ENCODE data around the gene RPS17.

Gene RPS17

DNA sequence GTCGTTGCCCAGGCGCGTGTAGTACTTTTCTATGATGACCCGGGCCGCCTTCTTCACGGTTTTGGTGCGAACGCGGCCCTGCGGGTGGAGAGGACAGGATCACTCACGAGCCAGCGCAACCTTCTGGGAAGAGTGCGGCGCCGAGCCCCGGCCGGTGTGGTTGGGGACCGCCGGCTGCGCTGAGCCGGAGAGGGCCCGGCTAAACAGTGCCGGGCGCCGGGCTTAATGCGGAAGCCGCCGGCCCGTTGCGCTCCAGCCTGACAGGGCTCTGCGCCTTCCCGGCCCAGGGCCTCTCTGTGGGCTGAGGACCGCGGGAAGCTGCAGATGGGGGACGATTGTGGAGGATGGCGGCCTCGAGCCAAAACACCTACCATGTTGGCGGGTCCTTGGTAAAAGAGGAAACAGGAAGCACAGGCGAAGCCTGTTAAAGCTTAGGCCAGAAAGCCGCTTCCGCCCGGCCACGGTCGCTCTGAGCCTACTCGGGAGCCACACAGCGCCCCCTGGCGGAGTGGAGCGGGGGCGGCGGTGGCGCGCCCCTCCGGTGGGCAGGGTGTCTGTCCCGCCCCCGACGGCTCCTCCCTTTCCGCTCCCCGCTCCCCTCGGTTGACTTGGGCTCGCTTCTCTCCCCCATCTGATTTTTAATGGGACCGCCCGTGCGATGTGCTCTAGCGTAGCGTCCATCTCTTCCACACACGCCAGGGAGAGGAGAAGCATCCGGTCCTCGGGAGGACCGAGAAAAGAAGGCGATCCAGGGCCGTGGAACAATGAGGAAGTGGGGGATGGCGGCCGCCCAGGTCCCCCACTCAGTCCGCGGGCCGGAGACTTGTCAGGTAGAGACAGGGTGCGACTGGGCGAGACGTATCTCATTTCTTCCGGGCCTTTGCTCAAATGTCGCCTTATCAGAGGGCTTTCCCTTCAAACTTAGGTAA lies at the start of gene RPS17:
Gene RPS17 (minus strand): TSS at position 403 of the 929 bp plus-strand sequence. CDS start 29 bp downstream, at position 374.
- FAIRE-seq (no peak), DNase-seq (ENCODE audit: low spot score) (peak; percentile 99)

- FAIRE-seq (no peak), DNase-seq (ENCODE audit: low spot score) (no peak)
Measured at GRCh38 chr15:82587805-82588204, 47.5 kb upstream of the RPS17 start.

DNA sequence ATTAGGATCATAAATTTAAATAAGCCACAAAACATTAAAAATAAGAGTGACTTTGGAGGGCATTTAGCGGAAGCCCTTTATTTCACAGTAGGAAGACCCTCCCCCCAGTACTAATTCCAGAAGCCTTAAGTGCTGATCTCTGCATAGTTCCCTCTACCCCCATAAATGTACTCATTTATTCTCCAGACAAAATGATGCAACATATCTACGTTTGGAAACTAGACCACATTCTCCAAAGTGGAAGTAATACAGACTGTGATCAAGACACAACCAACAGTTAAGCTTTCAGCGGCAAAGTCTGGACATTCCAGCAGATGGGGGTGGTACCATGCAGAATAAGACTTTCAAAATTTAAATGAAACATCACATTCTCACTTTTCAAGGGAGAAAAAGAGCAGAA lies 44.8 kb upstream of the RPS17 start:
- peak; percentile 47 for DNase-seq (ENCODE audit: low spot score)
- FAIRE-seq, result no peak

- DNase-seq (ENCODE audit: low spot score) (no peak), FAIRE-seq (no peak)
Measured at GRCh38 chr15:82580713-82581112, 40.5 kb upstream of the RPS17 start.

- FAIRE-seq (no peak), DNase-seq (ENCODE audit: low spot score) (no peak)
Measured at GRCh38 chr15:82575335-82575734, 35.1 kb upstream of the RPS17 start.

- DNase-seq (ENCODE audit: low spot score) (no peak), FAIRE-seq (no peak)
Measured at GRCh38 chr15:82572986-82573385, 32.7 kb upstream of the RPS17 start.

DNA sequence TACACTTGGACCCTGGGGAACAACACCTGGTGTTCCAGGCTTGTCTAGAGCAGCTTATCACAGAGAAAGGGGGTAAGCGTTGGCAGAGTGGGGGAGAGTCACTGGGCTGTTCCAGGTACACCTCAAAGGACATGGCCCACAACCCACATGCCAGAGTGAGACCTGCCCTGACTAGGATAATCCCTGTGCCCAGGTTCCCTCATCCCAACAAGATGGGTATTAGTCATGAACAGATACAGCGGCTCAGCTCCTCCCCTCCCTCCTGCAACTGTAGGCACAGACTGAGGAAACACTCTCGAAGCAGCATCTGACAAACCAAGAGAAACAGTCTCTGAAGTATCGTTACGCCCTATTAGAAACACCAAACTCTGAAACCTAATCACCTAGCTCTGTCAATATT lies 32.1 kb upstream of the RPS17 start:
- peak; percentile 42 for FAIRE-seq
- DNase-seq (ENCODE audit: low spot score), result peak; percentile 28

GRCh38 chr15:82571722-82572222 lies 31.5 kb upstream of the RPS17 start:
- peak; percentile 83 for DNase-seq (ENCODE audit: low spot score)
- FAIRE-seq, result peak; percentile 77

DNA sequence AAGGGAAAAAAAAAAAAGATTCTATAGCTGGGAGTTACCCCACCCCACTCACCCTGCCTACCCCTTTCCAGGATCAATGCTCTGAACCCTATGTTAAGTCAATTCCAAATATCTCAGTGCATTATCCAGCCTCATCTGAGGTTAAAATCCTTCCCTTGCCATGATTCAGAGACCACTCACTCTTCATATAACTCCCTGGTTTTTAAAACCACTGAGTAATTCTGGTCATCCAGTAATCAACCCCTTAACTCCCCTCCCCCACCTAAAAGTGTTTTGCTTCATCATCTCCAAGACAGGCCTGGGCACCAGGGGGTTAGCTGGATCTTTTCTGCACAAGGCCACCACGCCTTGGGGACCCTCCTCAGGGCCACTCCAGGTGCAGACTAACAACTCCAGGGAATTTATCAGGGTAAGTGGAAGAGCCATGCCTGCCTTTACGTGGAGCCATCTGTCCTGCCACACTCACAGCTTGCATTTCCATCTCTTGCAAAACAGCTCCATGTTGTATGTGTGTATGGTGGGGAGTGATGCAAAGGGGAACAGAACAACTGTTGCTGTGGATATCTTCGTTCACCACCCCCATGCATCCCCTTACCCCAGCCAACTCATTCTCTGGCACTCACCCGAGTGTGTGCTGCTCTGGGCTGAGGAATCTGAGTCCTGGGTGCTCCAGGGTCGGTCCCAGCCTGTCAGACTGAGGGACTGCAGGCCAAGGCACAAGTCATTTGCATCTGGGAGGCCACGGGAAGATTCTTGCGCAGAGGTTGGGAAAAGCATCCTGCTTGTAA lies 30.7 kb upstream of the RPS17 start:
- DNase-seq (ENCODE audit: low spot score), result no peak
- no peak for FAIRE-seq

GRCh38 chr15:82569834-82570233 lies 29.6 kb upstream of the RPS17 start:
- FAIRE-seq, result no peak
- DNase-seq (ENCODE audit: low spot score), result no peak

DNA sequence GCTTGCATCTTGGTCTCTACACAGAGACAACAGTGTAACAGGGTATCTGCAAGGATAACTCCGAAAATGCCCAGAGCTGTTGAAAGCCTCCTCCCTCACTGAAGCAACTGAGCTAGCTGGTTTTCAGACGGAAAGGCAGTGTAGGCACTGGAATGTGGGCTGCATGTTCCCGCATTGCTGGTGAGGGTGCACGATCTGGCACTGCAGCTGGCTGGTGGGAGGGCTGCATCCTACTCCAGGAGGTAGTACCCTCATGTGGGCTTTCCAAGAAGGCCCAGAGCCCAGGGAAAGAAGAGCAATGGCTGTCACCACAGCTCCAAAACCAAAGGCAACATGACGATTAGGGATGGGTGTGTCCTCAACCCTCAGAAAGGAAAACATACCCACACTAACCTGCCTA lies 28.7 kb upstream of the RPS17 start:
- DNase-seq (ENCODE audit: low spot score), result no peak
- no peak for FAIRE-seq

DNA sequence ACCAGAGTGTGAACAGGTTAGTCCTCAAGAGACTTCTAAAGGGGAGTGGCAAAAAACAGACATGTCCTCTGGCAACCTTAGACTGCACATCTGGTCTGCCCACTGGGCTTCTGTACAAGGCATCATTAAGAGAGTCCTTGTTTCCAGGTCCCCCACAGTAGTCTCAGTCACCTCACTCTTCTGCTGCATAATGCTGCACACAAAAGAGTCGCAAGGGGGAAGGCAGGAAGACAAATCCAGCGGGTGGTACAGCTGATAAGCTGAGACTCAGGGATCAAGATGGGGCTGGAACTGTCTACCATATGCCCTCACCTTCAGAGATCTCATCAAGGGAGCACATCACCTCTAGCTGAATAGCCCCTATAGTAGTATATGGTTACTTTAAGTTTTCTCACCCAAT lies 27.4 kb upstream of the RPS17 start:
- FAIRE-seq (no peak), DNase-seq (ENCODE audit: low spot score) (no peak)

DNA sequence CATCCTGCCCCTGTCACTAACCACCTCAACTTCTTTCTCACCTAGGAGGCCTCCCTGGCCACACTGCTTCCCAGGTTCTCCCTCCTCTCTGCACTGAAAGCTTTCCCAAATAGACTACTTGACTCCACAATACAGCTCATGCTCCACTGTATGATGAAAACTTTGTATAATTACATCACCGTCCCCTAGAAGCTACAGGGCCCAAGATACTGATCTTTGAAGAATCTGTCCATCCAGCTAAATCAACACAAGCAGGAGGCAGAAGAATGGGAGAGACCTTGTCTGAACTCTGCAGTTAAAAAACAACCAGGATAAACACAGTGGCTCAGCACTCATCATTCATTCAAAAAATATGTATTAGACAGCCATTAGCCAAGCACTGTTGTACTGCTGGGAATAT lies 26.4 kb upstream of the RPS17 start:
- FAIRE-seq (no peak), DNase-seq (ENCODE audit: low spot score) (no peak)

DNA sequence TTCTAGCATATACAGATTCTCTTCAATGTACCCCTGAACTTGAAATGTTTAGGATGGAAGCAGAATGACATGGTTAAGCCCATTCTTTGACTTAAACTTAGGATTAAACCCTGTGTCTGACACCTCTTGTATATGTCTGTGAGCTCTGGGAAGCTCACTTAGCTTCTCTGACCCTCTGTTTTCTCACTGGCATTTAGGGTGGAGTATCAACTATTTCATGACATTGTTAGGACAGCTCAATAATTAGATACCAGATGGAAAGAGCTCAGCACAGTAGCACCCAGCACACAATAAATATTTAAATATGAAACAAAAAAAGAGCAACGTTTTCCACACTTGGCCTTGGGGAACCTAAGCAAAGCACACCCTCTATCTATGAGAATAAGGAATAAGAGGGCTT lies 18.2 kb upstream of the RPS17 start:
- no peak for FAIRE-seq
- no peak for DNase-seq (ENCODE audit: low spot score)

DNA sequence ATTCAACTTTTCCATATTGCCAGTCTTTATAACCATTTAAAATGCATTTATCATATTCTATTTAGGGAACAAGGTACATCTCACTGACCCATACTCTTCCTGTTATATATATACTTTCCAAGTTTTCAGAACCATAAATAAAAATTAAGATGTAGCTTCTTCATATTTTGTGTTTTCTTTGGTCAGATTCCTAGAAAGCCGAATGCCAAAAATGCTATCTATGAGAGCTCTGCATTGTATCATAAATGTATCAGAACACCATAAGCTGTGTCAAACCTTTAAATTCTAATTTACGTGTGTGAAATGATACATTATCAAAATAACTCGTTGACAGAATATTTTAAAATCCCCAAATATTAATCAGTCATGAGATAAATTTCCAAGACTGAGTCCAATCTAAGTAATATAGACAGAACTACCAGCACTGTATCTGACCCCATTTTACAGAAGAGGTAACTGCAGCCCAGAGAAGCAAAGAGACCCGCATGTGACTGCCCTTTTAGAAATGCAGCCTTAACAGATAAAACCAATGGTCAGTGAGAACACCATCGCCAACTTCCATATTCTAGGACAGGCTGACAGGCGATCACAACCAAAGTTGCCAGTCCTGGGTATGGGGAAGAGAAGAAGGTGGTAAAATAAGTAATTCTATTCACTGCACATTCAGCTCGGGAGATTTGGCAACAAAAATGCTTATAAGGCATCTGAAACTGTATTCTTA lies 16.2 kb upstream of the RPS17 start:
- FAIRE-seq, result no peak

DNA sequence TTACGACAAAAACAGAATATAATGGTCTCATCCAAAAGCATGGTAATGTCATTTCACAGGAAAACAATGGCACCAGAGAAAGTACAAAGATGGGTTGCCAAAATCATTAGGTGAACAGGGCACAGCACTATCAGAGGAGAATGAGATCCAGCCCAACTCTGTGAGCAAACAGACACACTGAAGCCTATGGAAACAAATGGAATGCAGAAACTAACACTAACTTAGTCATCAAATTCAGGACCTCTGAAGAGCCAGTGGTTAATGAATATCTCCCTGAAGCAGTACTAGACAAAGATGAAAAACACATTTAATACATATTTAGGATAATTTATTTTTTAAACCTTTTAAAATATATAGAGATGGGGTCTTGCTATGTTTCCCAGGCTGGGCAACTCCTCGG lies 14.6 kb upstream of the RPS17 start:
- DNase-seq (ENCODE audit: low spot score) (no peak), FAIRE-seq (no peak)

More for the DNA sequence above, 16.2 kb upstream of the RPS17 start:
- no peak for DNase-seq (ENCODE audit: low spot score)

DNA sequence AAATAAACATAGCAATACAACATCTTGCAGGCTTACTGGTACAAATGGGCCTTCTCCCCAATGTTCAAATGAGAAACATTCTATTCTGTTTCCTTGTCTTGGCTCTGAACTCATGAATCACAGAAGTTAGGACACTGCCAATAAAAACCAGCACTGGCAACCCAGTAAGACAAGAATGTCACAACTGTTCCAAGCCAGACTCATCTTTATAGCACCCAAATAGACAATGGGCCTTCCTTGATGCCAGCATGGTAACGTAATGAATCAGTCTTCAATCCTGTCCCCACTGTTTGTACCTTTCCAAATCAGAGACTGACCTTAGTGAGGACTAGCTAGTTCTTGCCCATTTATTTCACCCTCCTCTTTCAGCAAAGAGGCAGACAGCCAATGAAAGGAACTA lies 14.1 kb upstream of the RPS17 start:
- FAIRE-seq, result no peak
- no peak for DNase-seq (ENCODE audit: low spot score)

DNA sequence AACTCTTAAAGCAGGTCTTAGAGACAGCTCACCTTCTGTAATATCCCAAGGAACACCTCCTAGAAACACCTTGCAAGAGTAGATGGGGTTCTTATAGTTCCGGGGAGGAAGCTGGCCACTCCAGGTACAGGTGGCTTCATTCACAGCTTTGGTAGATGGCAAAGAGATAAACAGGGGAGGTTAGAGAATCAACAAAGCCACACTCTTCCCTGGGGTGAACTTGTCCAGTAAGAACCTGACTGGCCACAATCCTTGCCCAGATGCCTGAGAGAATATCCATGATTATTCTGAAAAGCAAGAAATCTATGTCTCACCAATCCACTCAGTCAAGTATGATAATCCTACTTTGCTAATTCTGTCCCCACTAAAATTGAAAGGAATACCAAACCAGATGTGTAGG lies 13.6 kb upstream of the RPS17 start:
- no peak for DNase-seq (ENCODE audit: low spot score)
- no peak for FAIRE-seq

DNA sequence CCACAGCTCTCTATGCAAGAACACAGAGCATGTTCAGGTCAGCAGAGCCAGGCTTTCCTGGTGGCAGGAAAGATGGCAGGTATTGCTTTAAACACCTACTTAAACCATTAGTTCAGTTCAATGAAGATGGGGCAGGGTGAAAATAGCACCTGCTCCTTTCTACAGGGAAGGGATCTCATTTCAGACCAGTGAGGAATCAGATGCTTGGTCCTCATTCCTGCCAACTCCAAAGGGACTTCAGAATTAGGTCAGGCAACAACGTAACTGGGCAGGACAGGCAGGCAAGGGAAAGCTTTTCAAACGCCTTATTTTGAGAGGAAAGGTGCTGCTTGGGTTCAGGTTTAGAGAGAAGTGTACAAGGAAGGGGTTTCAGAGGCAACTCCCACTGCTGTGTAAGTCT lies 12.6 kb upstream of the RPS17 start:
- FAIRE-seq (no peak), DNase-seq (ENCODE audit: low spot score) (no peak)

DNA sequence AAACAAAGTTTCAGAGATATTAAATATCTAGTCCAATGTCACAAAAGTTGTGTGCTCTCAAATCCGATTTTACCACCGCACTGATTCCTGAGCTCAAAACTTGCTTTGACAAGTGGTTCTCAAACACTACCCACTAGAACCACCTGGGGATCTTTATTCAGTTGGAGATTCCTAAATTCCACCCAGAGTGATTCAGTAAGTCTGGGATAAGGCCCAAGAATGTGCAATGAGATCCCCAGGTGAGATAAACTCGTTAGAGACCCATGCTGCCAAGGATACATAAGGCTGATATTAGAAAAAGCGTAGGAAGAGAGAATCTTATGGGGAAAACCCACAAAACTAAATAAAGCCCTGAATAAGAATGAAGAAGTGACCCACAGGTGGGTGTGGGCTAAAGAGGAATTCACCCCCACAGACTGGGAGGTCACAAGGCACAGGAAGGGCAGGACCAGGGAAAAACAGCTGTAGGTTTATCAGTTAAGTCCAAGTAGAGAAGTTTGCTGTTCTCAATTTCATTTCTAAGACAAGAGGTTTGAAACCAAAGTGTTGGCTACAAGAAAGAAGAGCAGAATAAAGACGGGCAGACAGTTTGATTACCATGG lies 11.5 kb upstream of the RPS17 start:
- FAIRE-seq, result no peak

DNA sequence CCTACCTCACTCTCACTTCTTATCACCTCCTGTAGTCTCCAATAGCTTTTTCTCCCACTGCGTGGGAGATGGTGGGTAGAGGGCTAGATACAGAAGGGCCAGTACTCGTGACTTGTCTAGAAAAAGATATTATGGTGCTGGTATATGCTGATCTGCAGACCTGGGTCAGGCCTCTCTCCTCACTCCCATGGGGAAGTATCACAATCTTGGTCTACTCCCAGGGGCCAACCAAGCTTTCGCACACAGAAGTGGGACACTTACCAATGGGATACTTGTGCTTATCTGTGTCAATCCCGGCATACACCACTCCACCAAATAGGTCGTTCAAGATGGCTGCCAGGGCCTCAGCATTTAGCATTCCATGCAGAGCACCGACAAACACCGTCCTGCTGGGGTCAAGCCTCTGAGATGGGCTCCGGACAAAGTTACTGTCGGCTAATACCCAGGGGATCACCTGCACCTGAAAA lies 9.0 kb upstream of the RPS17 start:
- FAIRE-seq (no peak), DNase-seq (ENCODE audit: low spot score) (no peak)

More for the DNA sequence above, 11.5 kb upstream of the RPS17 start:
- no peak for DNase-seq (ENCODE audit: low spot score)
